Stimulated activated CD8-positive, alpha-beta memory T cell treated with anti-CD3 and anti-CD28 coated beads, Interleukin-15, amount 100 ng/mL, for 1 hour (primary cell): ENCODE data around the gene UNC13B.
"Not testable (repeated sequence)": the region's sequence is repeated elsewhere in the genome, so short reads cannot be mapped to it uniquely, and the experiment has no call there.

Source experiments
- DNase-seq: peaks from one replicate; pipeline ENCODE4 v3.0.0-alpha.2; 2020; ENCODE audit warnings: low read depth

UNC13B gene

DNA sequence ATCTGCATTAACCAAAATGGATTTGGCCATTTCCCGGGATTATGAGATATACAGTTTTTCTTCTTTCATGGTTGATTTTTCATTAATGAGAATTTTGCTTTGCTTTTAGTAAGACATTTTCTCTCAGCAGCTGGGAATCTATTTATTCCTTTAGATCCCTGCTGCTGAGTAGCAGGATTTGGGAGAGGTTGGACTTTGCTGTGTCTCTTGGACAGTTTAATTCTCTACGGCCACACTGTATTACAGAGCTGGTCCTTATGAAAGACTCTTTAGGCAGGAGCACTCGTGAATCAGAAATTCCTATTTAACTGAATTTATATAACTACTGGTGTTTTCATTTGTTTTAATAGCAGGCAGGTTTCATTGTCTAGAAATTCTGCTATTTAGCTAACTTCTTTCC lies 1.6 kb downstream of the UNC13B start:
- DNase-seq = no peak

DNA sequence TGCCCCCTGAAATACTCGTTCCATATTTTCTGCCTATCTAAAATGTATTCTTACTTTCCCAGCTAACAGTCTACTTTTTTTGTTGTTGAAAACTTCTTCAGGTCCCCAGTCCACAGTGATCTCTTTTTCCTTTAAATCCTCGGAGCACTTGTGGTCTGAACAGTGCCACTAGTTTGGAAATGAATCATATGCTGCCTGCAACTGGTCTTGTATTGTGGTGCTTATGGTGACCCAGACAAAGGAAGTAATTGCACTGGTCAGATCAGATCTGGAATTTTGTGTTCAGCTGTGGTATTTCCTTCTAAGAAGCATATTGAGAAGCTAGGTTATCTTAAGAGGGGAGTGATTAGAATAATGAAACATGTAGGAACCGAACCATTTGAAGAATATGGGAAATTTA lies 2.9 kb downstream of the UNC13B start:
- DNase-seq = no peak

DNA sequence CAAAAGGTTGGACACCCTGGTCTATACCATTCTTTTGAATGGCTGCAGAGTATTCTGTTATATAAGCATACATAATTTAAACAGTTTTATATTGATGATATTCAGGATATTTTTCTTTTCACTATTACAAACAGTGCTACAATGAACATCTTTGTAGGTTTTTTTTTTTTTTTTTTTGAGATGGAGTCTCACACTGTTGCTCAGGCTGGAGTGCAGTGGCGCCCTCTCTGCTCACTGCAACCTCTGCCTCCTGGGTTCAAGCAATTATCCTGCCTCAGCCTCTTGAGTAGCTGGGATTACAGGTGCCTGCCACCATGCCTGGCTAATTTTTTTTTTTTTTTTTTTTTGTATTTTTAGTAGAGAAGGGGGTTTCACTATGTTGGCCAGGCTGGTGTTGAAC lies 5.6 kb downstream of the UNC13B start:
- DNase-seq = not testable (repeated sequence)

DNA sequence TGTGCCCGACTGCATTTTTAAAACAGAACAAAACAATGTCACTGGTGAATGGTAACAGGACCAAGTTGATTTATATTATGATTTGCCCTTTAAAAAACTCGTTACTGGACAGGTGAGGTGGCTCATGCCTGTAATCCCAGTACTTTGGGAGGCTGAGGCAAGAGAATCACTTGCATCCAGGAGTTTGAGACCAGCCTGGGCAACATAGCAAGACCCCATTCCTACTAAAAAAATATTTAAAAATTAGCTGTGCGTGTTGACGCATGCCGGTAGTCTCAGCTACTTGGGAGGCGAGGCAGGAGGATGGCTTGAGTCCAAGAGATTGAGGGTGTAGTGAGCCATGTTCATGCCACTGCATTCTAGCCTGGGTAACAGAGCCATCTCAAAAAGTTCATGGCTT lies 7.2 kb downstream of the UNC13B start:
- no peak for DNase-seq

DNA sequence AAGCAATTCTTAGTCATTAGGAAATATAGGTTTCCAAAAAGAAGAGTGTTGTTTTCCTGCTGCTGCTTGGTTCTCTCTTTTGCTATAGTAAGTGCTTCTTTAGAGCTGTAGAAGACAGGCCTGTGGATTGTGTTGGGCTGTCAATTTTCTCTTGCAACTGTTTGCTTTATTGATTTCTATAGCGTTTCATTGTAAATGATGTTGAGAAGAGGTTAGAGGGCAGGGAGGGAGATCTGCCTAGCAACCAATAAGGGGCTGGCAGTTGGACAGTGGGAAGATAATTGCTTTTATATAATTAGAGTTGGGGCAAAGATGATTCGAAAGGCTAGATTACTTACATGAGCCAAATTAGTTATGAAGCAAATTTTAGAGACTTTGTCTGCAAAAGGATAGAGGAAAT lies 11.1 kb downstream of the UNC13B start:
- no peak for DNase-seq

DNA sequence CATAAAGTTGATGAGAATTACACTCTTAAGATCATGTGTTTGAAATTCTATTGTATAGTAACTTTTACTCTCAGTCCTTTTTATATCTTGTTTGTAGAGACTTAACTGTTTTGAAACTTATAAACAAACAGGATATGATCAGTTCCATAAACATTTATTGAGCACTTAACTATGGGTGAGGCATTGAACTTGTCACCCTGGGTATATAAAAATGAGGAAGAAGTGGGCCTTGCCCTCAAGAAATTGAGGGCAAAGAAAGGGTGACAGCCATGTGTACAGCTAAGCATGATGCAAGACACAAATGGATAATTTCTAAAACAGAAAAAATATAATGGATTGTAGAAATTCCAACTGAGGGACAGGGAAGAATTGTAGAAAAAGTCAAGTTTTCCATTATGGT lies 15.7 kb downstream of the UNC13B start:
- no peak for DNase-seq

DNA sequence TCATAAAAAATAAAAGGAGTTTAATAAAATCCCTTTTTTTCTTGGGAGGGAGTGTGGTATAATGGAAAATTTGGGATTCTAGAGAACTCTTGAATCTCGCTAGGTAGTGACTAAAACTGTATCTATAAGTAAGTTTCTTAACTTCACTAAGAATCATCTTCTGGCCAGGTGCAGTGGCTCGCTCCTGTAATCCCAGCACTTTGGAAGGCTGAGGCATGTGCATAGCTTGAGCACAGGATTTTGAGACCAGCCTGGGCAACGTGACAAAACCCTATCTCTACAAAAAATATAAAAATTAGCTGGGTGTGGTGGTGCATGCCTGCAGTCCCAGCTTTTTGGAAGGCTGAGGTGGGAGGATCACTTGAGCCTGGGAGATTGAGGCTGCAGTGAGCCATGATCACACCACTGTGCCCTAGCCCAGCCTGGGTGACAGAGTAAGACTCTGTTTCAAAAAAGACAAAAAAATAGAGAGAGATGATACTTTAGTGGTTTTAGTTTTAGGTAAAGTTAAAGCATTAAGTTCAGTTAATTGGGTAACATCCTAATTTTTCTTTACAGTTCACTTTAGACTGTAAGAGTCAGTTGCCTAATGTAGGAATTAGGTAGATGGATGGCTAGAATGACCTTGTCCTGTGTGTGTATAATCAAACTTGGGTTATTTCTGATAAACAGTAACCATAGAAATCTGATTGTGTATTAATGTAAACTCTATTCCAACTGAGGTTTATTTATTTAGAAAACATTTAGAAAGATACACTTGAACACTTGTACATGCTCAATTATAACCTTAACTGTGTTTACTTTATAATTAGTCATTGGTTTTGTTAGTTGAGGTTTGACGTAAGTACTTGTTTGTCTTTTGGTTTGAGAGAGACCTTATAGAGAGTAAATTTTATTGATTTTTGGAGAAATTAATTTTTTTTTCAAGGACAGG lies 17.8 kb downstream of the UNC13B start:
- DNase-seq = no peak

DNA sequence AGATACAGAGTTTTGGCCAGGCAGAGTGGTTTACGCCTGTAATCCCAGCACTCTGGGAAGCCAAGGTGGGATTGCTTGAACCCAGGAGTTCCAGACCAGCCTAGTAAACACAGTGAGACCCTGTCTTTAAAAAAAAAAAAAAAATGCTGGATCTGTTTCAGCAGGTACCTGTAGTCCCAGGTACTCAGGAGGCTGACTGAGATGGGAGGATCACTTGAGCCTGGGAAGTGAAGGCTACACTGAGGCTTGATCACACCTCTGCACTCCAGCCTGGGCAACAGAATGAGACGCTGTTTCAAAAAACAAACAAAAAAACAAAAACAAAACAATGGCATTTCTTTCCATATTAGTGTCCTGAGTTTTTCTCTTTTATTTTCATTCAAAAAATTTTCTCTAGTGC lies 19.0 kb downstream of the UNC13B start:
- DNase-seq = no peak

DNA sequence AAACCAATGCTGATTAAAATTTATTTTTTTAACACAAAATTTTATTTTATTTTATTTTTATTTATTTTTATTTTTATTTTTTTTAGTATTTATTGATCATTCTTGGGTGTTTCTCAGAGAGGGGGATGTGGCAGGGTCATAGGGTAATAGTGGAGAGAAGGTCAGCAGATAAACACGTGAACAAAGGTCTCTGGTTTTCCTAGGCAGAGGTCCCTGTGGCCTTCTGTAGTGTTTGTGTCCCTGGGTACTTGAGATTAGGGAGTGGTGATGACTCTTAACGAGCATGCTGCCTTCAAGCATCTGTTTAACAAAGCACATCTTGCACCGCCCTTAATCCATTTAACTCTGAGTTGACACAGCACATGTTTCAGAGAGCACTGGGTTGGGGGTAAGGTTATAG lies 20.6 kb downstream of the UNC13B start:
- DNase-seq = not testable (repeated sequence)

DNA sequence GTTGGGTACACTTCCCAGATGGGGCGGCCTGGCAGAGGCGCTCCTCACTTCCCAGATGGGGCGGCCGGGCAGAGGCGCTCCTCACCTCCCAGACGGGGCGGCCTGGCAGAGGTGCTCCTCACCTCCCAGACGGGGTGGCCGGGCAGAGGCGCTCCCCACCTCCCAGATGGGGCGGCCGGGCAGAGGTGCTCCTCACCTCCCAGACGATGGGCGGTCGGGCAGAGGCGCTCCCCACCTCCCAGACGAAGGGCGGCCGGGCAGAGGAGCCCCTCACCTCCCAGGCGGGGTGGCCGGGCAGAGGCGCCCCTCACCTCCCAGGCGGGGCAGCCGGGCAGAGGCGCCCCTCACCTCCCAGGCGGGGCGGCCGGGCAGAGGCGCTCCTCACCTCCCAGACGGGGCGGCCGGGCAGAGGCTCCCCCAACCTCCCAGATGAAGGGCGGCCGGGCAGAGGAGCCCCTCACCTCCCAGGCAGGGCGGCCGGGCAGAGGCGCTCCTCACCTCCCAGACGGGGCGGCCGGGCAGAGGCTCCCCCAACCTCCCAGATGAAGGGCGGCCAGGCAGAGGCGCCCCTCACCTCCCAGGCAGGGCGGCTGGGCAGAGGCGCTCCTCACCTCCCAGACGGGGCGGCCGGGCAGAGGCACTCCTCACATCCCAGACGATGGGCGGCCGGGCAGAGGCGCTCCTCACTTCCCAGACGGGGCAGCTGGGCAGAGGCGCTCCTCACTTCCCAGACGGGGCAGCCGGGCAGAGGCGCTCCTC lies 21.4 kb downstream of the UNC13B start:
- not testable (repeated sequence) for DNase-seq

DNA sequence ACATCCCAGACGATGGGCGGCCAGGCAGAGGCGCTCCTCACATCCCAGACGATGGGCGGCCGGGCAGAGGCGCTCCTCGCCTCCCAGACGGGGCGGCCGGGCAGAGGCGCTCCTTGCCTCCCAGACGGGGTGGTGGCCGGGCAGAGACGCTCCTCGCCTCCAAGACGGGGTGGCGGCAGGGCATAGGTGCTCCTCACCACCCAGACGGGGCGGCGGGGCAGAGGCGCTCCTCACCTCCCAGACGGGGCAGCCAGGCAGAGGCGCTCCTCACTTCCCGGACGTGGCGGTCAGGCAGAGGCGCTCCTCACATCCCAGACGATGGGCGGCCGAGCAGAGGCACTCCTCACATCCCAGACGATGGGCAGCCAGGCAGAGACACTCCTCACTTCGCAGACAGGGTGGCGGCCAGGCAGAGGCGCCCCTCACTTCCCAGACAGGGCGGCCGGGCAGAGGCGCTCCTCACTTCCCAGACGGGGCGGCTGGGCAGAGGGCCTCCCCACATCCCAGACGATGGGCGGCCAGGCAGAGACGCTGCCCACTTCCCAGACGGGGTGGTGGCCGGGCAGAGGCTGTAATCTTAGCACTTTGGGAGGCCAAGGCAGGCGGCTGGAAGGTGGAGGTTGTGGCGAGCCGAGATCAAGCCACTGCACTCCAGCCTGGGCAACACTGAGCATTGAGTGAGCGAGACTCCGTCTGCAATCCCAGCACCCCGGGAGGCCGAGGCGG lies 22.1 kb downstream of the UNC13B start:
- not testable (repeated sequence) for DNase-seq

DNA sequence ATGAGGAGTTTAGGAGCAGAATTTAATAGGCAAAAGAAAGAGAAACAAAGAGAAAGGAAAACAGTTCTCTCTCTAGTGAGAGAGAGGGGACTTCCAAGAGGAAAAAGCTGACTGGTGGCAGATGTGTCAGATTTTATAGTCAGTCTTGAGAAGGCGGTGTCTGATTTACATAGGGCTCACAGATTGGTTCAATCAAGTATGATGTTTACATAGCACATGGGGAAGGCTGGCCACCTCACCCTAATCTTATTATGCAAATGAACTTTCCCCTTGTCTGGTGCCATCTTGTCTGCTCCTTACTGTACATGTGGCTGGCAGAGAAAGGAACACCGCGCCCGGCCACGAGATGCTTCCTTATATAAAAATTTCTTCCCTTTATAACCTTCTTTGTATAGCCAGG lies 24.7 kb downstream of the UNC13B start:
- DNase-seq = no peak

DNA sequence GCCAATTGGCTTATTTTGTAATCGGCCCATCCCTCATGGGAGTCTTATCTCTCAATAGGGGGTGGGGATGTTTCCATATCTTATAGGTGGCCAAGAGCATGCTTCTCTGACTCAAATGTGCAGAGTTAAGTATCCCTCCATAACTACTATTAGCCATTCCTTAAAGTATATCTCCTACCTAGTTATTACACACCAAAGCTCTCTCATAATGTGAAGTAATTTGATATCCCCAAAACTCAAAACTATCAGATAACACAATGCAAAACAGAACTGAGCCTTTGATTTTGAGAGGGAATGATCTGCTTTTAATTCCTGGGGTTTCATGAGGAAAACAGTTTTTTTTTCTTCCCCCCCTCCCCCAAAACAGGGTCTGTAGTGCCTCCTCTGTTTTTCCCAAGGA lies 28.4 kb downstream of the UNC13B start:
- DNase-seq = no peak

DNA sequence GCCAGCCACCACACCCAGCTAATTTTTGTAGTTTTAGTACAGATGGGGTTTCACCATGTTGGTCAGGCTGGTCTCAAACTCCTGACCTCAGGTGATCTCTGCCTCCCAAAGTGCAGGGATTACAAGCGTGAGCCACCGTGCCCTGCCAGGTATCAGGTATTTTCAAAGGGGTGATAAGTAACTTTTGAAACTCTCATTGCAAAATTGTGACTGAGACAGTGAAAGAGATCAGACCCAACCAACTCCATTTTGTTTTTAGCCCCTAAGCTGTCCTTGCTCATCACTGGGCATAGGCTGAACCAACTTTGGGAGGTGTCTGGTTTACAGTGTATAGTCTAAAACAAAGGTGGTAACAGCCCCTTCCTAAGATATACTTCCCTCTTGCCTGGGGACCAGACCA lies 29.3 kb downstream of the UNC13B start:
- DNase-seq = no peak

DNA sequence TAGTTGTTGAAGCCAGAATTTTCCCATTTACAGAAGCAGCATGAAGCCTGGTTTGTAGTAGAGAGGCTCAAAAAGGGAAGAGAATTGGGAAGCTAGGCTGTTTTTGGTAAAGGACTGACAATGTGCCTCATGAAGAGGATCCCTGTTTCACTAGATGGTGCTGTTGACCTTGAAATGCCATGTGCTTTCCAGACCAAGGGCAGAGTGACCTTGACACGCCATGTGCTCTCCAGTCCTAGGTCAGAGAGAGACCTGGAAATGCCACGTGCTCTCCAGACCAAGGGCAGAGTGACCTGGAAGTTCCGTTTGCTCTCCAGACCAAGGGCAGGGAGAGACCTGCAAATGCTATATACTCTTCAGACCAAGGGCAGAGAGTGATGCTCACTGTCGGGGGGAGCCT lies 32.0 kb downstream of the UNC13B start:
- no peak for DNase-seq

DNA sequence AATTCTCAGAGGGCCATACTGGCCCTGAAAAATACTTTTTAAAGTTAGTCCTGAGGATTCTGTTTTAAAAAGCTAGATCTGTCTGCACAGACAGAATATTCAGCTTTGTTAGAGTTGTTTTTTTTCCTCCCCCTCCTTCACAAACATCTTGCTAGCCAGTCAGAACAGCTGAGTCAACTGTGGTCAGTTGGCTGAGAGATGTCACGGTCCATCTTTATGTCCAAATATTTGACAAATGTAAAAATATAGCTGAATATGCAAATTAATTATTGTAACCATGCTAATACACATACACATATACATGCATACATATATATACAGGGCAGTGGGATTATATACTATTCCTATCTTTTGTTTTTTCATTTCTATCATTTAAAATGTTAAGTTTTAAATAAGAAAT lies 33.9 kb downstream of the UNC13B start:
- no peak for DNase-seq

DNA sequence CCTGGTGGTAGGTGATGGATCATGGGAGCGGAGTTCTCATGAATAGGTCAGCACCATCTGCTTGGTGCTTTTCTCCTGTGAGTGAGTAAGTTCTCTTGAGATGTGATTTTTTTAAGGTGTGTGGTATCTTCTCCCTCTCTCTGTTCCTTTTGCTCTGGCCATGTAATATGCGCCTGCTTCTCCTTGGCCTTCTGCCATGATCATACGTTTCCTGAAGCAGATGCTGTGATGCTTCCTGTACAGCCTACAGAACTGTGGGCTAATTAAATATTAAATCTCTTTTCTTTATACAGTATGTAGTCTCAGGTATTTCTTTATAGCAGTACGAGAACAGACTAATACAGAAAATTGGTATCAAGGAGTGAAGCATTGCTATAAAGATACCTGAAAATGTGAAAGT lies 36.4 kb downstream of the UNC13B start:
- DNase-seq = no peak

DNA sequence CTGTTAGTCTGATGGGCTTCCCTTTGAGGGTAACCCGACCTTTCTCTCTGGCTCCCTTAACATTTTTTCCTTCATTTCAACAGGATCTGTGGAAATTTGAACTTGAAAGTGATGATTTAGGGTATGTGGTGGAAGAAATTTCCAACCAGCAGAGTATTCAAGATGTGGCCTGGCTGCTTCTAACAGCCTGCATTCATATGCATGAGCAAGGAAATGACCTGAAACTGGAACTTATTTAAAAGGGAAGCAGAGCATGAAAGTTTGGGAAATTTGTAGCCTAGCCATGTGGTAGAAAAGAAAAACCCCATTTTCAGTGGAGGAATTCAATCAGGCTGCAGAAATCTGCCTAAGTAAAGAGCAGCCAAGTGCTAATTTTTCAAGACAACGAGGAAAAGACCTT lies 41.7 kb downstream of the UNC13B start:
- DNase-seq = no peak

DNA sequence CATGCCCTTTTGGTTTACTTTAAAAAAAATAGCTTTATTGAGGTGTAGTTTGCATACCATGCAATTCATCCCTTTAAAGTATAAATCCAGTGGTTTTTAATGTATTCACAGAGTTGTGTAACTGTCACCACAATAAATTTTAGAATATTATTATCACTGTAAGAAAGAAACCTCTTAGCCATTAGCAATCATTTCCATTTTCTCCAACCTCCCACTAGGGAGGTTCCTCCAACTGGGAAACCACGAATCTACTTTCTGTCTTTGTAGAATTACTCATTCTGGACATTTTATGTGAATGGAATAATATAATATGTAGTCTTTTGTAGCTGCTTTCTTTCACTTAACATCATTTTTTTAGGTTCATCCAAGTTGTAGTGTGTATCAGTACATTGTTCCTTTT lies 43.5 kb downstream of the UNC13B start:
- DNase-seq = no peak

DNA sequence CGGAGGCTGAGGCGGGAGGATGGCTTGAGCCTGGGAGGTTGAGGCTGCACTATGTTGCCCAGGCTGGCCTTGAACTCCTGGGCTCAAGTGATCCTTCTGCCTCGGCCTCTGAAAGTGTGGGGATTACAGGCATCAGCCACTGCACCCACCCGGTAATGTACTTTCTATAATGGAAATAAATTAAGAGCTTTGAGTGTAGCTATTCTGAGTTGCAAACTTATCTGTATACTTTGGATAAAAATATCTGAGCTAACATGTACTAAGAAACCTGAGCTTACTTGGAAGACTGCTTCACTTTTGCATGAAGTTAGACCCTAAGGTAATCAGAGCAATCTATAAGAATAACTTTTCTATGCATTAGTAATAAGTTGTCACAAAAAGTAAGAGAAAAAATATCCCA lies 50.0 kb downstream of the UNC13B start:
- DNase-seq = no peak

DNA sequence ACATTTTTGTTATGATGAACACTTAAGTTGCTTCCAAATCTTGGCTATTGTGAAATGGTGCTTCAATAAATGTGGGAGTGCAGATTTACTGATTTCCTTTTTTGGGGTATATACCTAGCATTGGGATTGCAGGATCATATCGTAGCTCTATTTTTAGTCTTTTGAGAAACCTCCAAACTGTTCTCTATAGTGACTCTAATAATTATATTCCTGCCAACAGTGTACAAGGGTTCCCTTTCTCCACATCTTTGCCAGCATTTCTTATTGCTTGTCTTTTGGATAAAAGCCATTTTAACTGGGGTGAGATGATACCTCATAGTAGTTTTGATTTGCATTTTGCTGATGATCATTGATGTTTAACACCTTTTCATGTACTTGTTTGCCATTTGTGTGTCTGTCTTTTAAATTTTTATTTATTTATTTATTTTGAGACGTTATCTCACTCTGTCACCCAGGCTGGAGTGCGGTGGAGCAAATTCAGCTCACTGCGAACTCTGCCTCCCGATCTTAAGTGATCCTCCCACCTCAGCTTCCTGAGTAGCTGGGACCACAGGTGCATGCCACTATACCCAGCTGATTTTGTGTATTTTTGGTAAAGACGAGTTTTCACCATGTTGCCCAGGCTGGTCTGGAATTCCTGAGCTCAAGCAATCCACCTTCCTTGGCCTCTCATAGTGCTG lies 59.0 kb downstream of the UNC13B start:
- no peak for DNase-seq

DNA sequence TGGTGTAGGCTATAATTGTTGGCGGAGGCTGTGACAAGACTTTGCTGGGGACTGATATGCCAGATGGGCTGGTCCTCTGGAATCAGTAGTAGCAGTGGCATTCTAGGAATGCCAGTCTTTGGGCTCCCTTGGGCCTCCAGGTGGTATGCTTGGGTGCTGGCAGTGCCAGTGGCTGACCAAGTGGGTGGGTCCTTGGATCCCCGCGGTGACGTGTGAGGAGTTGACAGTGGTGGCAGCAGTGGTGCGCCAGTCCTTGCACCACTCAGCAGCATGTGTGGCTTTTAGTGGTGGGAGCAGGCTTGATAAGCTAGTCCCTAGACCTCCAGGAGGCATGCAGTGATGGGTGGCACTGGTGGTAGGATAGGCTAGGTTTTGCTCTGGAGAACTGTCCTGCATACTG lies 63.9 kb downstream of the UNC13B start:
- DNase-seq = no peak
